ENCODE data around the gene NFIA. TPM values are rescaled to one million over a fixed set of nuclear protein-coding genes. Genes with fewer than 3 reads are reported as not detected.

NFIA gene
- total and polyA plus RNA-seq, 2 of the 13 experiments (the other 11 are each of a cell fraction or from before 2014, with no cell fraction given), result 14.7 to 28.5 TPM

DNA sequence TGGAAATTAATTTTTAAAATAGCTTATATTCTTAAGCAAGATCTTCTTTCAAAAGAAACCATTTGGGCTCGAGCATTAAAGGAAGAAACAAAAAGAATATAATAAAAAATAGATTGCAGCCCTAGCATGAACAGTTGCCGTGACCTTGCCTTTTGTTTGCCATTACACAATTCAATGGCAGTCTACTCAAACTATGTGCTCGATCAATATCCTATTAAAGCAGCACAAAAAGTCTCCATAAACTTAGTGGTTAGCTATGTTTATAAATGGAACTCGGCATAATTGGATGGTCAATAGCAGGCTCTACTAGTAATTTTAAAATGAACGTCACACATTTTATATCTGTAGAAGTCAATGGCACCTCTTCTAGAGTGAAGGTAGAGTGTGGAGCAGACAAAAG lies 256.5 kb downstream of the NFIA start (continued):
- TF ChIP-seq ESRRA (CRISPR knock-in tag; IDR thresholded peaks at IDR 0.05; ENCODE audit: low read depth) (no peak), LCORL (IDR thresholded peaks at IDR 0.05) (no peak), LCORL (CRISPR knock-in tag; IDR thresholded peaks at IDR 0.05) (no peak), SP4 (CRISPR knock-in tag; IDR thresholded peaks at IDR 0.05) (no peak), ZNF670 (CRISPR knock-in tag; IDR thresholded peaks at IDR 0.05; ENCODE audit: borderline replicate concordance) (no peak), ZNF660 (CRISPR knock-in tag; IDR thresholded peaks at IDR 0.05; ENCODE audit: borderline replicate concordance, low read depth) (no peak), ADNP (CRISPR knock-in tag; IDR thresholded peaks at IDR 0.05) (no peak), HDAC1 (CRISPR knock-in tag; IDR thresholded peaks at IDR 0.05) (peak; percentile 52), RAD21 (CRISPR knock-in tag; IDR thresholded peaks at IDR 0.05) (no peak), SMAD9 (CRISPR knock-in tag; IDR thresholded peaks at IDR 0.05) (no peak), ZNF260 (CRISPR knock-in tag; IDR thresholded peaks at IDR 0.05; ENCODE audit: borderline replicate concordance, low read depth) (no peak), SMC3 (IDR thresholded peaks at IDR 0.05; ENCODE audit: low read length) (no peak), ZNF720 (CRISPR knock-in tag; IDR thresholded peaks at IDR 0.05) (no peak), SMARCE1 (IDR thresholded peaks at IDR 0.05; ENCODE audit: borderline replicate concordance) (no peak), ZNF33B (CRISPR knock-in tag; IDR thresholded peaks at IDR 0.05) (no peak), FOXM1 (CRISPR knock-in tag; IDR thresholded peaks at IDR 0.05) (no peak), BCLAF1 (IDR thresholded peaks at IDR 0.05) (no peak), TP53 (CRISPR knock-in tag; conservative IDR thresholded peaks at IDR 0.05) (no peak), FOXP1 (IDR thresholded peaks at IDR 0.05) (no peak), FOXP1 (CRISPR knock-in tag; IDR thresholded peaks at IDR 0.05) (peak; percentile 80; the same call in 1 of the 2 replicates), KDM6A (CRISPR knock-in tag; IDR thresholded peaks at IDR 0.05; ENCODE audit: low read depth) (no peak), EED (CRISPR knock-in tag; IDR thresholded peaks at IDR 0.05) (no peak), MAFK (conservative IDR thresholded peaks at IDR 0.05 in 1 of 2, IDR thresholded peaks at IDR 0.05 in 1 of 2; ENCODE audit: low read length in 2 of 2) (no peak), GLI4 (CRISPR knock-in tag; IDR thresholded peaks at IDR 0.05; ENCODE audit: borderline replicate concordance) (no peak), BORCS8-MEF2B (CRISPR knock-in tag; IDR thresholded peaks at IDR 0.05) (no peak), ZBTB2 (CRISPR knock-in tag; IDR thresholded peaks at IDR 0.05; ENCODE audit: low read depth) (no peak), NRL (CRISPR knock-in tag; IDR thresholded peaks at IDR 0.05; ENCODE audit: borderline replicate concordance) (no peak), GZF1 (CRISPR knock-in tag; IDR thresholded peaks at IDR 0.05) (no peak), CENPX (CRISPR knock-in tag; IDR thresholded peaks at IDR 0.05) (no peak), CCDC6 (CRISPR knock-in tag; IDR thresholded peaks at IDR 0.05) (no peak), MAZ (IDR thresholded peaks at IDR 0.05; ENCODE audit: borderline replicate concordance, low read depth, low read length) (no peak), MAZ (CRISPR knock-in tag; IDR thresholded peaks at IDR 0.05; ENCODE audit: low read depth) (no peak), RFXAP (CRISPR knock-in tag; IDR thresholded peaks at IDR 0.05; ENCODE audit: borderline replicate concordance) (no peak)
